GM10248 (cell line): ENCODE results near the gene CUBN.

Source experiments
- CTCF ChIA-PET: fragments of 300-600 bp; sonication (Branson Sonifier 250); formaldehyde crosslinking; extraction: SDS; loops from one replicate; lab custom pipeline; 2021; ENCODE audit warnings: antibody characterized with exemption; lab: Yijun Ruan, JAX
- POLR2A ChIA-PET: fragments of 350-650 bp; sonication (Branson Sonifier 250); formaldehyde crosslinking; extraction: SDS; loops from one replicate; lab custom pipeline; 2020; ENCODE audit warnings: antibody characterized with exemption; lab: Yijun Ruan, JAX
- DNase-seq: peaks from one replicate; pipeline ENCODE4 v3.0.0; 2012; ENCODE audit errors: extremely low spot score
- TF ChIP-seq, protein P1 (sequence below): IDR thresholded peaks from 2 replicates; pipeline ENCODE4 v1.5.1; 2012; ENCODE audit warnings: mild to moderate bottlenecking, low read depth; ENCODE audit errors: extremely low read depth, missing control alignments, control extremely low read depth

CUBN gene

DNA sequence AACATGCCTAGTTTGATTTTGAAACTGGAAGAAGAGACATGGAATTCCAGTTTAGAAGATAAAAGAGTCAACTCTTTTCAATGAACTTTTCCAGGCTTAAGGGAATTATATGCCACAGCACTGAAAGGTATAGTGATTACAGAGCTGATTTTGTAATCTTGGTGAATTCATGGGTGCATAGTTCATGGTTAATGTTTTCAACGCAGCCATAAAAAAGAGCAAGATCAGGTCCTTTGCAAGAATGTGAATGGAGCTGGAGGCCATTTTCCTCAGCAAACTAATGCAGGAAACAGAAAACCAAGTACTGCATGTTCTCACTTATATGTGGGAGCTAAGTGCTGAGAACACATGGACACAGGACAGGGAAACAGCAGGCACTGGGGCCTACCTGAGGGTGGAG is 94.2 kb downstream of the CUBN start:
- CTCF ChIA-PET: interaction anchor here (1.2 kb wide), 1 partner anchor 10 kb away, joined by 3 read pairs; no protein-coding TSS in a partner anchor
- POLR2A ChIA-PET: no interaction called here
- TF ChIP-seq, protein P1, sequence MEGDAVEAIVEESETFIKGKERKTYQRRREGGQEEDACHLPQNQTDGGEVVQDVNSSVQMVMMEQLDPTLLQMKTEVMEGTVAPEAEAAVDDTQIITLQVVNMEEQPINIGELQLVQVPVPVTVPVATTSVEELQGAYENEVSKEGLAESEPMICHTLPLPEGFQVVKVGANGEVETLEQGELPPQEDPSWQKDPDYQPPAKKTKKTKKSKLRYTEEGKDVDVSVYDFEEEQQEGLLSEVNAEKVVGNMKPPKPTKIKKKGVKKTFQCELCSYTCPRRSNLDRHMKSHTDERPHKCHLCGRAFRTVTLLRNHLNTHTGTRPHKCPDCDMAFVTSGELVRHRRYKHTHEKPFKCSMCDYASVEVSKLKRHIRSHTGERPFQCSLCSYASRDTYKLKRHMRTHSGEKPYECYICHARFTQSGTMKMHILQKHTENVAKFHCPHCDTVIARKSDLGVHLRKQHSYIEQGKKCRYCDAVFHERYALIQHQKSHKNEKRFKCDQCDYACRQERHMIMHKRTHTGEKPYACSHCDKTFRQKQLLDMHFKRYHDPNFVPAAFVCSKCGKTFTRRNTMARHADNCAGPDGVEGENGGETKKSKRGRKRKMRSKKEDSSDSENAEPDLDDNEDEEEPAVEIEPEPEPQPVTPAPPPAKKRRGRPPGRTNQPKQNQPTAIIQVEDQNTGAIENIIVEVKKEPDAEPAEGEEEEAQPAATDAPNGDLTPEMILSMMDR: no peak

DNA sequence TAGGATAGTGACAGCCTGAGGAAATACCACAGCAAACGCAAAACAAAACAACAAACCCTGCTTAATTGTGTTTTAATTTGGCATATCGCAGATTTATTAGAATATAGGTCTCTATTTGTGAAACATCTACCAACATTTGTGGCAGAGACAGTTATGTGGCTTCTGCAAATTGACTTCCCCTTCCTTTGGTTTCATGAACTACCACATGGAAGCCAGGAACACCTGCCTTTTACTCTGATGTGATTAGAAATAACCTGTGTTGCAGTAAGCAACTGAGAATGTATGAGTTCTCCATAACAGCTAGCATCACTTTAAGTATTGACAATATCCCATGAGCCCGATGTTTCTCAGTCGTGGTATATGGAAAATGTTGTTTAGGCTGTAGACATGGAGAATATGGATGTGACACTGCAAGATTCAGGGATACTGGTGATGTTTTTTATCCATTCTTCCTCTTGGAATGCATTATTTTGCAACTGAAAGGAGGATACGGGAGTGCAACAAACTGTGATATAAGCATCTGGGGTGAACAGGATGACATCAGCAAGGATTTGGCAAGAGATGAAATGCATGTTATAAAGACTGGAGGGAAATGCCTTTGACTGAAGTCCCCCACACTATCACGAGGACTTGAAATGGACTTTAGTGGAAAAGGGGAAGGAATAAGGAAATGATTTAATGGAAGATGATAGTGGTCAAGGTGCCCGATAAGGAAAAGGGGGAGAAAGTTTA is 95.9 kb downstream of the CUBN start:
- TF ChIP-seq, protein P1: no peak
- POLR2A ChIA-PET: no interaction called here
- no peak for DNase-seq
- CTCF ChIA-PET: no interaction called here

More for the DNA sequence above, 94.2 kb downstream of the CUBN start:
- DNase-seq: no peak

DNA sequence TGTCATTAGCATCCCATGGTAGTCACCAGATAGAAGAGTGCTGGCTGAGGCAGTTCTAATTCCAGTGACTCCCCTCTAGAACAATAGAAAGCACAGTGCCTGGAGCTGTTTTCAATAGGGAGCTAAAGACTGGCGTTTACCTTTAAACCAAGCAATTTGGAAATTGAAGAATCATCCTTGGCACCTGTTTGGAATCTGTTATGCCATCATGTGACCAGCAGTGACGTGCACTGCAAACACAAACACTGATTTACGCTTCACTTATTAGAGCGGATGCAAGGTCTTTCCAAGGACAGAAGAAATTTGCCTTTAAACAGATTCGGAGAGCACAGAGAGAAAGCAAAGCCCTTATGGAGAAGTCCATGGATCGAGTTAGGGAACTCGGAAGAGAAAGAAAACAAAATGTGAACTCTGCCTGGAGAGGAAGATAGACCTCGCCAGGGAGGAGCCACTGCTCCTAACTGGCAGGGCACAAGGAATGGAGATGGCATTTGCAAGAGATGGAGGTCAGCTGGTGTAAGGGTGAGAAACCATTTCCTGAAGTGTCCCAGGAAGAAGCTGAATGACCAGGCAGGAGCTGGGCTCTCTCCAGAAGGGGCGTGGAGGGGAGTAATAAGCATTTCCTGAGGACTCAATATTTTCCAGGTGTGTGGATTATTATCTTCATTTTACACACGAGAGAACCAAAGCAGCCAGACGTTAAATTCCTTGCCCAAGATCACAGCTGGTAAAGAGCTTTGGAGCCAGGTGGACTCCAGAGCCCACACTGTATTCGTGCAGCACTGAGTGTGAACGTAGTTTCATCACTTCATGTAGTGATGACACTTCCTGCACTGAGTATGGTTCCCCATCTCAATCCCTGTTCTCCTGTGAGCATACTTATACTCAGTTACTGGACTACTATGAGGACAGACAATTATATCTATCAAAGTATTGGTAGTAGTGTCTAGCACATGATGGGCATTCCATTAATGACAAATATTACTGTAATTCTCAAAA is 97.7 kb downstream of the CUBN start:
- POLR2A ChIA-PET: no interaction called here
- TF ChIP-seq, protein P1: no peak
- CTCF ChIA-PET: no interaction called here
- no peak for DNase-seq

DNA sequence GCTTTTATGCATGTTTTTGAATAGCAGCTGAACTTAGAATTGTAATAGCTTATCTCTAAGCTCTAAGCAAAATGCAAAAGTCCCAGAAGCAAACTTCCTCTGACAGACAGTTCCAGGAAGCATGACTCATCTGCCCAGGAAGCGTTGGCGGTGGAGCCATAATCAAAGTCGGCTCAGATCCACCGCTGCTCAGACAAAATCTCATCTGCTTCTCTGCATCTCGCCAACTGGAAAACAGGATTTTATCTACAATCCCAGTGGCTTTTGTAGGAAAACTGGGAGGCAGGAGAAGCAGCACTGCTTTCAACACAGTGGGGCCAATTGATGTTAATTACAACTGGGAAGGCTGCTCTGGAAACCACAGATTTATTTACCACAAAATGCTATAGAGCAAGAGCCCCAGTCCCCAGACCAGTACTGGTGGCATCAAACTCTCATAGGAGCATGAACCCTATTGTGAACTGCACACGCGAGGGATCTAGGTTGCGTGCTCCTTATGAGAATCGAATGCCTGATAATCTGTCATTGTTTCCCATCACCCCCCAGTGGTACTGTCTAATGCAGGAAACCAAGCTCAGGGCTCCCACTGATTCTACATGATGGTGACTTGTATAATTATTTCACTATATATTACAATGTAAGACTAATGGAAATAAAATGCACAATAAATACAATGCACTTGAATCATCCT is 99.9 kb downstream of the CUBN start:
- TF ChIP-seq, protein P1: no peak
- POLR2A ChIA-PET: no interaction called here
- CTCF ChIA-PET: interaction anchor here (1.1 kb wide), 1 partner anchor 14 kb away, joined by 3 read pairs; no protein-coding TSS in a partner anchor
- no peak for DNase-seq

DNA sequence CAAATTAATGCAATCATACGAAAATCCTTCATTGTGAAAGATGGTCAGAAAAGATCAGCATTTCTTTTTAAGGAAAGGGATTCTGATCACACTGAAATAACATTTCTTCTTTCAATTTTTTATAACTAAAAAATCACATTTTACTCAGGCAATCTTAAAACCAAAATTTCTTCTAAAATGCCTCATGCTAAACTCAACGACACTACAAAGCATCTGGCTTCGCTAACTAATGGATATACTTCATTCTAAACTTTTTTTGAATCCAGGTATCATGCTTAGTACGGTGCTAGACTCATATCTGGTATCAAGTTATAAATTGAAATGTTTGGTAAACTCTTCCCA is 100.4 kb downstream of the CUBN start:
- no peak for DNase-seq
- TF ChIP-seq, protein P1: no peak
- CTCF ChIA-PET: interaction anchor here (1.1 kb wide), 1 partner anchor 15 kb away, joined by 3 read pairs; no protein-coding TSS in a partner anchor
- POLR2A ChIA-PET: no interaction called here

DNA sequence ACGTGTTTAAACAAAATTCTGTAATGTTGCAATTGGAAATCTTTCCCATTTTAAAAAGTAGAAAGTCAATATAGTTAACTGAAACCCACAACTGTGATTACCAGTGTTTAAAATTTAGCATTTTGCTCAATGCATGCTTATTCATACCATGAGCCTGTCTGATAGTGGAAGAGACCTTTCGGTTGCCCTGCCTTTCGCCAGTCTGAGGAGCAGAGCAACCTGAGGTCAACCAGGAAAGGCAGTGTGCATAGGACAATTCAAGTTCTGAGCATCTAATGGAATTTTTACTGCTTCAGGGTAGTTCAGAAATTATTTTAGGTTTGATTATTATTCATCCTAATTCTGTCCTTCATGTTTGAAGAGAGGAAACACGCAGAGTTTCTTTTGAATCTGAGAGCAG is 100.8 kb downstream of the CUBN start:
- CTCF ChIA-PET: no interaction called here
- DNase-seq: no peak
- TF ChIP-seq, protein P1: no peak
- POLR2A ChIA-PET: no interaction called here
